Measurements from ENCODE around the gene ERMARD. TPM values are rescaled to one million over a fixed set of nuclear protein-coding genes. Genes with fewer than 3 reads are reported as not detected.

ERMARD gene
- polyA plus RNA-seq, 1 experiment, result 26.8 TPM

DNA sequence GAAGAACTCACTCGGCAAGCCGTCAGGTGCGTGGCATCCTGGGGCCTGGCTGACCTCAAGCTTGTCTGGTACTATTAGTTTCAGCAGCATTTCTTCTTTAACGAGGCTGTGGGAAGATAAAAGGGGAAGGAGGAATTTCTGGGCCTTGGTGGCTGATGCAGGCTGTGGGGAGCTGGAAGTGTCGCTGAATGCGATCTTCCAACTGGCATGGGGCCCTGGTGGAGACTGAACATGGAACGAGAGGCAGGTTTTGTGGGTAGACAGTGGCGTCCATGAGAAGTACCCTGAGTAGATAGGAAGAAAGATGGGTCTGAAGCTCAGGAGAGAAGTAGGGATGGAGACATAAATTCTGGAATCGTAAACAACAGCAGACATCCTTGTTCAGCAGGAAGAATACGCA lies 23.9 kb downstream of the ERMARD start:
- ChIA-PET POLR2A (interaction anchor here (1.0 kb wide), 1 partner anchor 74 kb away, joined by 3 read pairs; the partner anchor contains the start of genes C6orf120 and WDR27), CTCF (interaction anchor here (0.7 to 1.8 kb wide), 2 partner anchors 9 to 15 kb away, joined by 3 to 6 read pairs; no protein-coding TSS in a partner anchor)
- Histone ChIP-seq H3K9me3 (ENCODE audit: control insufficient read depth, insufficient read depth, low read length) (0 out of 2 replicates have a peak, but pooled peaks cover 2% of the 10 kb centered on the region), H3K4me3 (ENCODE audit: low read depth, low read length) (no peak overlapping the region), H3K27me3 (ENCODE audit: control insufficient read depth, insufficient read depth, low read length) (no peaks in the 10 kb centered on the region), H3K27ac (ENCODE audit: low read depth, low read length) (no peak overlapping the region)
- no peak for DNase-seq (ENCODE audit: low read depth, low spot score)
- TF ChIP-seq CTCF (IDR thresholded peaks at IDR 0.05; ENCODE audit: low read depth, low read length), result no peak

GRCh38 chr6:169776379-169776778 lies 25.0 kb downstream of the ERMARD start:
- no peak overlapping the region for H3K27ac ChIP-seq (ENCODE audit: low read depth, low read length)
- CTCF ChIA-PET, result no interaction called here
- POLR2A ChIA-PET, result no interaction called here
- H3K27me3 ChIP-seq (ENCODE audit: control insufficient read depth, insufficient read depth, low read length), result no peaks in the 10 kb centered on the region
- TF ChIP-seq CTCF (IDR thresholded peaks at IDR 0.05; ENCODE audit: low read depth, low read length), result no peak
- H3K9me3 ChIP-seq (ENCODE audit: control insufficient read depth, insufficient read depth, low read length), result 0 out of 2 replicates have a peak, but pooled peaks cover 2% of the 10 kb centered on the region
- DNase-seq (ENCODE audit: low read depth, low spot score), result no peak
- no peak overlapping the region for H3K4me3 ChIP-seq (ENCODE audit: low read depth, low read length)

DNA sequence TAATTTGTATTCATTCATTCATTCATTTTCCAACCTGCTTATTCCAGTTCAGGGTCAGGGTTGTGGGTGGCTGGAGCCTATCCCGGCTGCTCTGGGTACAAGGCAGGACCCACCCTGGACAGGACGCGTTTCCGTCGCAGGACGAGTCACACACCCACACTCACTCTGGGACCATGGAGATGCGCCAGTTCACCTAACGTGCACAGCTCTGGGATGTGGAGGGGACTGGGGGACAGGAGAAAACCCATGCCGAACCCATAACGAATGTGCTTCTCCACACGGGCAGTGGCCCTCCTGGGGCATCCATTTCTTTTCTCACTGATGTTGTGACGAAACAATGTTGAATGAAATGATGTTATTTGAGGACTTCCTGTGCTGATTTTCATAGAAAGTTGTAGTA lies 26.5 kb downstream of the ERMARD start:
- no peak overlapping the region for H3K4me3 ChIP-seq (ENCODE audit: low read depth, low read length)
- H3K27ac ChIP-seq (ENCODE audit: low read depth, low read length), result no peak overlapping the region
- POLR2A ChIA-PET, result no interaction called here
- DNase-seq (ENCODE audit: low read depth, low spot score), result no peak
- CTCF ChIA-PET, result interaction anchor here (1.3 kb wide), 1 partner anchor 13 kb away, joined by 7 read pairs; no protein-coding TSS in a partner anchor
- H3K9me3 ChIP-seq (ENCODE audit: control insufficient read depth, insufficient read depth, low read length), result 0 out of 2 replicates have a peak, but pooled peaks cover 2% of the 10 kb centered on the region
- H3K27me3 ChIP-seq (ENCODE audit: control insufficient read depth, insufficient read depth, low read length), result no peaks in the 10 kb centered on the region
- no peak for TF ChIP-seq CTCF (IDR thresholded peaks at IDR 0.05; ENCODE audit: low read depth, low read length)

DNA sequence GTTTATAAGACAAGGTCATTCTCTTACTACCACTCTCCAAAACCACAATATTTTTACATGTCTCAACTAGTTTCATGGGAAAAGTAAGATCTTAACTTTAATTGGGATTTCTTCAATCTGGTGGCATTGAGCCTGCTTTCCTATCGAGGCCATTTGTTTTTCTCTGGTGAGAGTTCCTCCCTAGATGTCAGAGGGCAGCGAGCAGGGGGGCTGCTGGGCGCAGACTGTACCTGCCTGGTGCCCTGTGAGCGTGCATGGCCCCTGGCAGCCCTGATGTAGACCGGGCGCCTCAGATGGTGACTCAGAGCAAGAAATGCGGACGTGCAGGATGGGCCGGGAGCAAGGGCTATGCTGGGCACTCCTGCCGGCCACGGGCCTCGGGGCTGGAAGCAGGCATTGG lies 27.2 kb downstream of the ERMARD start:
- Histone ChIP-seq H3K4me3 (ENCODE audit: low read depth, low read length) (no peak overlapping the region), H3K27ac (ENCODE audit: low read depth, low read length) (no peak overlapping the region), H3K9me3 (ENCODE audit: control insufficient read depth, insufficient read depth, low read length) (peaks cover 6% of the 10 kb centered on the region), H3K27me3 (ENCODE audit: control insufficient read depth, insufficient read depth, low read length) (no peaks in the 10 kb centered on the region)
- CTCF ChIA-PET, result no interaction called here
- DNase-seq (ENCODE audit: low read depth, low spot score), result no peak
- POLR2A ChIA-PET, result no interaction called here
- TF ChIP-seq CTCF (IDR thresholded peaks at IDR 0.05; ENCODE audit: low read depth, low read length), result no peak

DNA sequence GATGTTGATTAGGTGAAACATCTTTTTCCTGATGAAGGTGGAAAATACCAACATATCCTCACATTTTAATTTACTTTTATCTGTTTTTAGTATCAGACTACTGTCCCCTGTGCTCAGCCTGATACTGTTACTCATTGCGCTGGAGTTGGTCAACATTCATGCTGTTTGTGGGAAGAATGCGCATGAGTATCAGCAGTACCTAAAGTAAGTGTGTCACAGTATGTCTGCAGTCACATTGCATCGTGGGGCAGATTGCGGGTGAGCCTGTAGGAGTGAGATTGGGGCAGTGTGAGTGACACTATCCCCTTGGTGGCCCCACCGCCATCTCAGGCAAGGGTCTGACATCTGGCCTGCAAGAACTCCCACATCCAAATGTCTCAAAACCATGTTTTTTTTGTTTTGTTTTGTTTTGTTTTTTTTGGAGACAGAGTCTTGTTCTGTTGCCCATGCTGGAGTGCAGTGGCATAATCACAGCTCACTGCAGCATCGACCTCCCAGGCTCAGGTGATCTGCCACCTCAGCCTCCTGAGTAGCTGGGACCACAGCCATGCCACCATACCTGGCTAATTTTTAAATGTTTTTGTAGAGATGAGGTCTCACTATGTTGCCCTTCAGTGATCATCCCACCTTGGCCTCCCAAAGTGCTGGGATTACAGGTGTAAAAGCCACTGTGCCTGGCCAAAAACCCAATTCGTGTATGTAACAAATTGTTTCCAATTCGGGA lies 27.8 kb downstream of the ERMARD start:
- no peak for TF ChIP-seq CTCF (IDR thresholded peaks at IDR 0.05; ENCODE audit: low read depth, low read length)
- DNase-seq (ENCODE audit: low read depth, low spot score), result no peak
- Histone ChIP-seq H3K9me3 (ENCODE audit: control insufficient read depth, insufficient read depth, low read length) (peaks cover 6% of the 10 kb centered on the region), H3K27me3 (ENCODE audit: control insufficient read depth, insufficient read depth, low read length) (no peaks in the 10 kb centered on the region), H3K27ac (ENCODE audit: low read depth, low read length) (no peak overlapping the region), H3K4me3 (ENCODE audit: low read depth, low read length) (no peak overlapping the region)
- CTCF ChIA-PET, result interaction anchor here (1.5 kb wide), 1 partner anchor 10 kb away, joined by 8 read pairs; no protein-coding TSS in a partner anchor
- POLR2A ChIA-PET, result no interaction called here

Data from AG04450 (cell line).